KG1 (cell line): ENCODE data around the gene TPRN.
A peak's percentile ranks its signal among the peaks of the same experiment; 100 is the strongest.

Source experiments
- DNase-seq: peaks from one replicate; lab custom pipeline; 2025; lab: John Stamatoyannopoulos, UW

TPRN gene

DNA sequence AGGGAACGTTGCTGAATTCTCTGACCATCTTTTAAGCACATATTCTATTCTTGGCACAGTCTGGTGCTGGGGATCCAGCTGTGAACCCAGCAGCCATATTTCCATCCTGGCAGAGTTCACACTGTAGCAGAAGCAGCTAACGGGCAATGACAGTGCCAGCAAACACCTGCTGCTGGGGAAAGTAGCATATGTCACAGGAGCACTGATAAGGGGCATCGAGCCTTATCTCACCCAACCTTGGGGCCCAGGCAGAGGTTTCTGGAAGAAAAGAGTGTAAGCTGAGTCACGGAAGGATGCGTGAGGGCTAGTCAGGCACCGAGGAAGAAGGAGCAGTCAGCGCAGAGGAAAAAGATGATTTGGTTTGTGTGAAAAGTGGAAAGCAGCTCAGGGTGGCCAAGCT is 6.1 kb upstream of the TPRN start:
- DNase-seq, result no peak

DNA sequence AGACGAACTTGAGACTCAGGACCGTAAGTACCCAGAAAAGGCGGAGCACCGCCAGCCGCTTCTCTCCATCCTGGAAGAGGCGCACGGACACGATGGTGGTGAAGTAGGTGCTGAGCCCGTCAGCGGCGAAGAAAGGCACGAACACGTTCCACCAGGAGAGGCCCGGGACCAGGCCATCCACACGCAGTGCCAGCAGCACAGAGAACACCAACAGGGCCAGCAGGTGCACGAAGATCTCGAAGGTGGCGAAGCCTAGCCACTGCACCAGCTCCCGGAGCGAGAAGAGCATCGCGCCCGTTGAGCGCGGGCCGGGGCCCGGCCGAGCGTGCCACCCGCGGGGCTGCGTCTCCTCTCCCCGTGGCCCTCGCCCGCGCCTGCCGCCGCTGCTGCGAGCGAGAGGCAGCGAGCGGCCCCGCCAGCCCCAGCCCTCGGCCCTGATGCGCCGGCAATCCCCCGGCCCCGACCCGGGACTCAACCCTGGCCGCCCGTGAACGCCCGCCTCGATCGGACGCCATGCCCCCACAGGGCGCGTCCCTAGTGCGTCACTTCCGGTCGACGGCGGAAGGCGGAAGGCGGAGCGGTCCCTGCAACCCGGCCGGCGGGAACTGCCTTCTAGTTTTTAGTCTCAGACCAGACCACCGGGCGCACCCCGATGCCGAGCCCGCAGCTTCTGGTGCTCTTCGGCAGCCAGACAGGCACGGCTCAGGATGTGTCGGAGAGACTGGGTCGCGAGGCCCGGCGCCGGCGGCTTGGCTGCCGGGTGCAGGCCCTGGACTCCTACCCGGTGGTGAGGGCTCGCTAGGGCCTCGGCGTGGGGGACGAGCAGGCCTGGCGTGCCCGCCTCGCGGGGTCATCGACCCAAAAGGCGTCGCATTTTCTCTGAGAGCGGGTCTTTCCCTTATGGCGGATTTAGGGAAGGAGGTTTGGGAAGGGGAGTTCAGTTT is 4.9 kb upstream of the TPRN start, which contains the start of the genes NDOR1 and TMEM203:
NDOR1 (plus strand) TSS at position 575 of the 944 bp plus-strand sequence; CDS start at position 653, 78 bp downstream.
TMEM203 (minus strand) TSS at position 523 of the 944 bp plus-strand sequence; CDS start at position 289, 234 bp downstream.
- peak; percentile 79 for DNase-seq

DNA sequence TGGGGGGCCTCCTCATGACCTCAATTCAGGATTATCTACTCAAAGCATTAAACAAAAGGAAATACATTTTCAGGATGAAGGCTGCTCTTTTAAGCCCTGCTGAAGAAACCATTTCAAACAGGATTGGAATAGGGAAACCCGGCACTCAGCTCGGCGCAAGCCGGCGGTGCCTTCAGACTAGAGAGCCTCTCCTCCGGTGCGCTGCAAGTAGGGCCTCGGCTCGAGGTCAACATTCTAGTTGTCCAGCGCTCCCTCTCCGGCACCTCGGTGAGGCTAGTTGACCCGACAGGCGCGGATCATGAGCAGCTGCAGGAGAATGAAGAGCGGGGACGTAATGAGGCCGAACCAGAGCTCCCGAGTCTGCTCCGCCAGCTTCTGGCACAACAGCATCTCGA is 4.2 kb upstream of the TPRN start:
- DNase-seq, result no peak

DNA sequence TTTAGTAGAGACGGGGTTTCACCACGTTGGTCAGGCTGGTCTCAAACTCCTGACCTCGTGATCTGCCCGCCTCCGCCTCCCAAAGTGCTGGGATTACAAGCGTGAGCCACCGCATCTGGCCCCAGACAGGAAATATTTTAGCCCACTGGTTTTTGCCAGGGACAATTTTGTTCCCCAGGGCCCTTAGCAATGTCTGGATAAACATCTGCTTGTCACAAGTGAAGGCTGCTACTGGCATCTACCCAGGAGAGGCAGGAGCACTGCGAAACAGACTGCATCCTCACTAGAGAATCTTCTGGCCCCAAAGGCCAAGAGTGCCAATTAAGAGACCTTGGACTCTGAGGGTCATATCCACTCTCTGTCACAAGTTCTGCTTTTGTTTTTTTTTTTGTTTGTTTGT is 2.4 kb upstream of the TPRN start:
- no peak for DNase-seq

DNA sequence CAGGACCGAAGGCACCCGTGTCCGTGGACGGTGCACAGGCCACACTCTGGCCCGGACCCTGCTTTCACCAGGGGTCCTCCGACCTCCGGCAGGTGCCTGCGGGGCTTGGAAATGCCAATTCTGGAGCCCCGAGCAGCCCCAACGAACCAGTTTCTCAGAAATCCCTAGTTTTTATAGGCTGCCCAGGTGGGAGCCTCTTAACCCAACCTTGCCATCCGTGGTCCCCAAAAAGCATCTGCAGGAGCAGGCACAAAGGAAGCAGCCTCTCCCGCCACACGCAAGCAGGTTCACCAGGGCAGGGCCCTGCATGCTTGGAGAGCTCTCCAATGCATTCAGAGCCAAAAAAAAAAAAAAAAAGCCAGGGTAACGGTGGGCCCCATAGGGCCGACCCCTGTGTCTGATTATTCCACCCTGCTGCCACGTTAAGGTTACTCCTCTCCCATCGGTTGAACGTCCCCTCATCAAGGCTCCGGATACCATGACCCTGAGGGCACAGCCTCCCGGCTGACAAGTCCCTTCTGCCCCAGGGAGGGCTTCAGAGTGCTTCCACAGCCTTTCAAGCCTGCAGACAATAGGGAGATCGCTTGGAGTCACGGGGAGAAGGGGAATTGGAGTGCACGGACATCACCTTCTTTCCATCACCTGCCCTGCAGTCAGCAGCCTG is 796 bp upstream of the TPRN start:
- DNase-seq, result no peak

DNA sequence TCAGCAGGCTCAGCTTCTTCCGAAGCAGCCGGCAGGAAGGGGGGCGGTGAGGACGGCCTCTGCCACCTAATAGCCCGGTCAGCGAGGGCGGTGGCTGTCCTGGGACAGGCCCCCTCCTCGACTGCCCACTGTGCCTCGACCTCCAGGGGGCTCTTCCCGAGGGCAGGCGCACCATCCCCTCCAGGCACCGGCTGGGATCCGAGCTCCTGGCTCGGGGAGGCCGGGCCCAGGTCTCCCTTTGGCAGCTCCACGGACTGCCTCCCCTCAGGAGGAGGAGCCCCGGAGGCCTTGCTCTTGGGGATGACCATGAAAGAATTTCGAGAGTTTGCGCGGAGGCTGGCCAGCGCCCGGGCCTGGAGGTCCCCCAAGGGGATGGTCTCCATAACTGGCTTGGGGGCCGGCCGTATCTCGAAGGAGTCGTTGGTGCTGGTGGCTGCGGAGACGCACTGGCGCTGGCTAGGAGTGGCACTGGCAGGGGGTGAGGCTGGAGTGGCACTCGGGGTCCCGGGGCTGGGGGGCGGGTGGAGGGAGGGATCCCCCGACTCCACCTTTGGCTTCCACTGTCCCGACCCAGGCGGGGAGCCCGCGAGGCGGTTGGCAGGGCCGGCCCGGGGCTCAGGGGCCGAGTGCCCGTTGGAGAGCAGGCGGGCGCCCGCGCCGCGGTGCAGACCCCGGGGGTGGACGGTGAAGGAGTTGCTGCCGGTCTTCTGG is 975 bp downstream of the TPRN start:
- DNase-seq, result no peak

DNA sequence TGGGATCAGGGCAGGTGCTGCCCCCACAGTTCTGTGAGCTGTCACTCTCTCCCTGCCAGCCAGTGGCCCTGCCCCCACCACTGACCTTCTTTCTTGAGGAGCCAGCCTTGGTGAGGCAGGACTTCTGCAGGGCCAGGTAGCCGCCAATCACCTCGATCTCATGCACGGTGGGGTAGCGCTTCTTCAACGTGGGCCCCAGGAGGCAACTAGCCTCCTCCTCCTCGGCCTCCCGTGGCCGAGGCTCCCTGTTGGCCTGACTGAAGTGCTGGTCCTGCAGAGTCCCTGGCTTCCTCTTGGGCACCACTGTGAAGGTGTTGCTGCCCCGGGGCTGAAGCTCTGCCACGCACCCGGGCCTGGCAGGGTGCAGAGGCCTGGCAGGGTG is 1.6 kb downstream of the TPRN start:
- DNase-seq, result no peak

DNA sequence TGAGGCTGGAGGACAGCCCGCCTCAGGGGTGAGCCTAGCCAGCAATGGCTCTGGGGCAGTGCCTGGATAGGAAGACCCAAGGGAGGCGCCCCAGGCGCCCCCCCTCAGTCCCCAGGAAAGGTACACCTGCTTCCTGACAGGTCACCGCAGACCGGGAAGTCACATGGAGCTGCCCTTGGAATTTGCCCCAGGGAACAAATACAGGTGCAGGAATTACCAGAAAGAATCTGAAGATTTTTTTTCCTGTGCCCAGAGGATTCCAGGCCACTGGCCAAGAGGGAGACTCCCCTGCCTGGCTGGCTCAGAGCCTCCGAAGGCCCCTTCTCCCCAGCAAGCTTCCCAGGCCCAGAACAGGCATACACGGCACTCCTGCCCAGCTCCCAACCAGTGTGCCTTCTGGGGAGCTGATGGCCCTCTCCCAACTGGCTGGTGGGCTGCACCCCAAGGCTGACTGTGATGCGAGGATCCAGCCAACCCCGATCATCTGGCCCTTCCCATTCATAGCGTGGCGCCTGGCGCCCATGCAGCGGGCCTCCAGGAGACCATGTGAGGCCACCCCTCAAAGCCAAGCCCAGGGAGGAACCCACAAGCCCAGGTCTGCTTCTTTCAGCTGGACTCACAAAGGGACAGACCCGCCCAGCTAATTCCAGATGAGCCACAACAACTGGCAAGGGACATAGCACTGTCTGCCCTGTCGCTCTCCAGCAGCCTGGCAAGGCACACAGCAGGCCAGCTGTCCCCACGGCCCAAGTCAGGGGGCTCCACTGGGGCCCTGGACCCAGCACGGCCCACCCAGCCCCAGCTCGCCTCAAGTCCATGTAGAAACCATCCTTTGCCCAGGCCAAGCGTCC is 2.3 kb downstream of the TPRN start:
- no peak for DNase-seq

DNA sequence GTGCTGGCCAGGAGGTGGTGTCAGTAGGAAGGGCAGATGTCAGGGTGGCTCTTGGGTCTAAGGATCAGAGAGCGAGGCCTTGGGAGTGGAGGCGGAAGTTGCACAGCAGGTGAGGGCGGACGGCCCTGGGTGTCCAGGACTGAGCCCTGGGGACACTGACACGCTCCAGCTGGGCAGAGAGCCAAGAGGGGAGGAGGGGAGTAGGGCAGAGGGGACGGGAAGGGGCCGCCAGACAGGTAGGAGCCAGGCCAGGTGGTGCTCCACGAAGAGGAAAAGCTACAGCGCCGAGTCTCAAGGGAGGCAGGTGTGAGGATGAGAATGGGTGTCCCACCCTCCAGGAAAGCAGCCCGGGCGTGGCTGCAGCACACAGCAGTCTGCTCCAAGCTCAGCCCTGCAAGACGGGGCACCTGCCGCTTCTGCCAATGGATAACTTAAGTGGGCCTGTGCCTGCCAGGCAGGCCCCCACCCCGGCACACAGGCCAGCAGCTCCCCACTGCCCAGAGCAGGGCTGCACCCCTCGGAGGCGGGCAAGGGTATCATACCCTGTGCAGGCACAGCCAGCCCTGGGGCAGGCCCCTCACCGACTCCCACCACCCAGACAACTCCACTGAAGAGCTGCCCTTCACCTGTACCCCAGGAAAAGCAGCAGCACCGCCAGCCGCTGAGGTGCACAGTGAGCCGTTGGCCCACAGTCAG is 4.9 kb downstream of the TPRN start:
- DNase-seq, result no peak

DNA sequence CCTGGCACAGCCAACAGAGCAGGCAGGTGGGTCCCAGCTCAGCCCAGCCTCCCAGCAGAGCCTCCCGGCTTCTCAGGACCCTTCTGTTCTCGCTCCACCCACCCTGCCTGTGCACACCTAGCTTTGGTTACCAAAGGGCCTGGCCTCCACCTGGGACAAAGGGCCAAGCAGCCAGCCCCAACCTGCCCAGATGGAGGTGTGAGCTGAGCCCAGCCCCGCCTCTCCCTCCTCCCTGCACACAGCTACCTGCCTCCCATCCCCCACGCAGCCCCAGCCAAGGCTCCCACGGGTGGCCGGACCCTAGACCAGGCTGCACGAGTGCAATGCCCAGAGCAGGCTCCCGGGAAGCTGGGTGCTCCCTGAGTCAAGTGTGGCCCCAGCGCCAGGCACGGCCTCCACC is 5.6 kb downstream of the TPRN start:
- DNase-seq, result no peak

DNA sequence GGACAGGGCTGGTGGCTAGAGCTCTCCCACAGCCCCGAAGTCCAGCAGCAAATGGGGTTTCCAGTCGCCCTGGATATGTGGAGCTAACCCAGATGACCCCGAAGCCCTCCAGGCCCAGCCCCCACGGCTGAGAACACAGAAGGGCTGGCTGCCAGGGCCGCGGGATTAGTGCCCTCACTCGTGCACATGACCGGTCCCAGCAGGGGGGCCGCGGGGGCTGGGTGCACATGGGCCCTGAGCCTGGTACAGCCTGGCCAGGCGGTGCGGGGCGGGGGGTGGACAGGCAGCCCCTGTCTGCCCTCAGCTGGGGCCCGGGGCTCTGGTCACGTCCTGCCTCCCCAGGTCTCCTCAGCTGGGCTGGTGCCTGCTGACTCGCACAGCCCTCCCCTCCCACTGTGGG is 6.2 kb downstream of the TPRN start:
- DNase-seq, result no peak

DNA sequence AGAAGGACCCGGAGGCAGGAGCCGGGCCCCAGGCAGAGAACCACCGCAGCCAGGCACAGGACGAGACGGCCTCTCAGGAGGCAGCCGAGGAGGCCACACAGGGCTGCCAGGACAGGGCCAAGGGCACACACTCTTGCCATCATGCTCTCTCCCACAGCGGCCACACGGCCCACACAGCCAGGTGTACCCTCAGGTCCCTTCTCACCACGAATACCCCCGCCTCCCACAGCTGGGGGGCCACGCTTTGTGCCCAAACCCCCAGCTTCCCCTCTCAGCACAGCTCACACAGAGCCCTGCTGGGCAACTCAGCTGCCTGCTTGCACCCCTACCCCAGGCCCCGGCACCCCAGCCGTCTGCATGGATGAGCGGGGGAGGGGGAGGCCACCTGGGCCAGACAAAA is 6.8 kb downstream of the TPRN start:
- DNase-seq, result no peak

DNA sequence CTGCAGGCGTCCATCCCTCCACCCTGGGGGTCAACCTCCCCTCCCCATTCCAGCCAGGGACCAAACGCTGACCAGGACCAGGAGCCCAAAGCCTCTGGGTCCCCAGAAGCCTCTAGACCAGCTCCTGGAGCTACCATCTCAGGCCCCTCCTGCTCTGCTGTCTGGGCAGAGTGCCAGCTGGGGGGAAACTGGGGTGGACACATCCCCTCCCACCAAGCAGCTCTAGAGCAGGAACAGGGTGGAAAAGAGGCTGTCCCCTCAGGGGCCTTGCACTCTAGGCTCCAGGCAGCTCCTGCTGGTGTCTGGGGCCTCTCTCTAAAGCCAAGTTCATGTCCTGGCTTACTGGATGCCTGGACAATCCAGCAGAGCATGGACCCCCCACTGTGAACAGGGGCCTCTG is 7.7 kb downstream of the TPRN start:
- no peak for DNase-seq

DNA sequence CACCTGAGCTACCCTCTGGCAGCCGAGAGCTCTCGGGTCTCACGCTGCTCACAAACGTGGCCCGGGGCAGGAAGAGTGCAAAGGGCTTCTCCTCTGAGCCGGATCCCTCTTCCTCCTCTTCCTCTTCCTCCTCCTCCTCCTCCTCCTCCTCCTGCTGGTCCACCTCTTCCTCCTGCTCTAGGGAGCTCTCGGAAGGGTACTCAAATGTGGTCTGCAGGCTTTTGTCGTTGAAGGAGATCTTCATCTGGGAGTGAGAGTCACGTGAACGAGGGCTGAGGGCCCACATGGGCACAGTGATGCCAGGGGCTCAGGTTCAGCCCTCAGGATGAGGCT is 8.1 kb downstream of the TPRN start:
- no peak for DNase-seq

DNA sequence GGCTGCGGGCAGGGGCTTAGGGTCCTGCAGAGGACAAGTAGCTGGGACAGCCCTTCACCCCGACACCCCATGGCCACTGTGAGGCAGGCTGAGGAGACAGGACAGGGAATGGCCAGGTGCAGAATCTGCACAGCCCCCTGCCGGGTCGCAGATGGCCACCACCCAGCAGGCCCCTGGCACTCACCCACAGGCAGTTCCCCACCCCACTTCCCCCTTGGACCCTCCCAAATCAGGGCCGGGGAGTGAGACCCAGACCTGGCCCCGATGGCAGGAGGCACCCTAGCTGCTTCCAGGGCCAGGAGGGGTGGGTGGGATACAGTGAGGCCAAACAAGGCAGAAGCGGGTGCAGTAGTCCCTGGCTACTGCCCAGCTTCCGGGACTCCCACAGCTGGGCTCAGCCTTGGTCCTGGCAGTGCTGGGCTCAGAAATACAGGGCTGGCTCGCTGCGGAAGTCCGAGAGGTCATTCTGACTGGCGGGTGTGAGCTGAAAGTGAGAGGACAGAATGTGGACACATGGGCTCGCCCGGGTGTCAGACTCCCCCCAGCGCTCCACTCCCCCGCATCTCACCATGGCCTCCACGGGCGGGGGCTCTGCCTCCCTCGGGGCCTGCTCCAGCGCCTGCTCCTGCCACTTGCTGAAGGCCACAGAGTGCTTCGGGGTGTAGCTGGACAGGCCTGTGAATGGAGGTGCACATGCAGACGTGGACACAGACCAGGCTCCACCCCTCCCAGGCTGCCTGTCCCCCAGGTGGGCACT is 8.7 kb downstream of the TPRN start:
- DNase-seq, result no peak

DNA sequence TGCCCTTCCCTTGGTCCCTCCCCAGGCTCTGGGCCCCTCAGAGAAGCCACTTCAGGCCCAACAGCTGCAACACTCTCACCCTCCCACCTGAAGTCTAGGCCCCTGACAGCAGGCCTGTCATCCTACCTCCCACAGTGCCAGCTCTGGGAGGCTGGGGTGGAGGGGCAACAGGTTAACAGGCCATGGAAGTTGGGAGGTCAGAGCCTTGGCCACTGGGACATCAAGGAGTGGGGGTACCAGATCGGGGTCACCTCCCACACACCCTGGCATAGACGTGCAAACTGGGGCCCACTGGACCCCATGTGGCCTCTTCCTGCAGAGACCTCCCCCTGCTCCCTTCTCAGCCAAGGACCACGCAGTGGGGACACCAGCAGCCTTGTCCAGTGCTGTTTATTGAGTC is 9.3 kb downstream of the TPRN start:
- no peak for DNase-seq

DNA sequence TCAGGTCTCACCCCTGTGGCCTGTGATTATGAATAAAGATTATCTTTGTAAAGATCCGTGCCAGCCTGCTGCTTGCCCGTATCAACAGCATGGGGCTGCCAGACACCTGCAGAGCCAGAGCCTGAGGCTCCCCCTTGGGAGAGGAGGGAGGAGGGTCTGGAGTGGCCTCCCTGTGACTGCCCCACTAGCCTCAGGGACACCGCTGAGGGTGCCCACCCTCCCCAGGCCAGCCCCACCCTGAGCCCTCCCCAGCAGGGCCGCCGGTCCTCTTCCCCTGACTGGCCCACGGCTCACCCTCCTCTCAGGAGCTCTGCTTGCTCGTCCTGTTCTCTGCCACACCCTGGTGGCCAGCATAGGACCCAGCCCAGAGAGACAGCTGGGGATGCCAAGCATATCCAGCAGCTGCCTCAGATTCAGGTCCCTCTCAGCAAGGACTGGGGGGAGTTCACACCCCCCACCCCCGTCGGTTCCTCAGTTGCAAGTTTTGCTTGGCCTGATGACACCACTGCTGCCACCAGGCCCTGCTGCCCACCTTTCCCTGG is 10.2 kb downstream of the TPRN start:
- DNase-seq, result no peak

DNA sequence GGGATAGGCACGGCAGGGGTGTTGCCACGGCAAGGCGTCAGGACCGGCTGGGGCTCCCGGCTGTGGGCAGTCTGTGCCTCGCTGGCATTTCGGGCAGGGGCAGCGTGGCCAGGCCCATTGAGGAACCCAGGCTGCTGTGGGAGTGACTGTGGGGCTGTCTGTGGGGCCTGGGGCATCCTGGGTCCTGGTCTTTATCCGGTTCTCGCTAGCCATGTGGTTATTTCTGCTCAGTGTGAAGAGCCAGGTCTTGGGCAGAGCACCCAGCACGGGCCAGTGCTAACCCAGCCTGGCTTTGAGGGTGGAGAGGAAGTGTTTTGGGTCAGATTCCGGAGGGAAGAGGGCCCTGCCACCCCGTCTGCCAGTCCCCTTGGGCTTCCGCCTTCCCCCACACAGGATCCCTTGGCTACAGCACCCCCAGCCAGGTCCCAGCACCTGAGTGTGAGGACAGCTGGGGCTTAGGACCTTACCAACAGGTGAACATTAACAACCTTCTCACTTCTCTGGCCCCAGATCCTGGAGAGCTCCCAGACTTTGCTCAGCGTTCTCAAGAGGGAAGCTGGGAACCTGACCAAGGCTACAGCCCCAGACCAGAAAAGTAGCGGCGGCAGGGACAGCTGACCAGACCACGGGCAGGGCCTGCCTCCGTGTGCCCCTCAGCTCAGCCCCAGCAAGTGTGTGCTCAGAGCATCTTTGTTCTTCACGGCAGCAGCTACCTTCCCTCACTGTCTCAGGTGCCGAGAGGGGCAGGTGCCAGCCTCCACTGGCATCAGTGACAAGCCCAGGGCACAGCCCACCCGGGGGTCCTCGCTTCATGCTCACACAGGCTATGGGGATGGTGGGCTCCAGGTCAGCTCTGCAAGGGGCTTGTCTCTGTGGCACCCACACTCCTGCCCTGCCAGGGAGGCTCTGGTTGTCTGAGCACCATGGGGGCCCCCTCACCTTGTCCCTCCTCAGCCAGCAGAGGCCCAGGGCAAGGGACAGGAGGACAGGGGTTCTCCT is 10.9 kb downstream of the TPRN start:
- no peak for DNase-seq
